Thoracic aorta (tissue), 2 donors: ENCODE results near the gene IL25. TPM values are rescaled to one million over a fixed set of nuclear protein-coding genes. Genes with fewer than 3 reads are reported as not detected.

ENCODE experiments used
- ATAC-seq: fragments of 150-250 bp; one replicate; pipeline ENCODE4 v1.8.0; 2017; ENCODE audit warnings: low read depth; ENCODE audit not compliant: insufficient number of reproducible peaks, low FRiP score
- DNase-seq: peaks from one replicate; pipeline ENCODE4 v3.0.0-alpha.2; 2020; ENCODE audit warnings: low spot score
- H3K27ac ChIP-seq, 2 donors: fragments of 200-600 bp; sonication (generic); 1 replicate in 1 of 2; 2 replicates in 1 of 2; pipeline ENCODE4 v1.5.1; 2016; ENCODE audit warnings: mild to moderate bottlenecking in 2 of 2, moderate library complexity in 2 of 2
- H3K27me3 ChIP-seq: fragments of 200-600 bp; sonication (generic); replicated peaks from 2 replicates; pipeline ENCODE4 v1.6.0; 2016; ENCODE audit warnings: mild to moderate bottlenecking; ENCODE audit not compliant: insufficient read depth
- H3K36me3 ChIP-seq: fragments of 200-600 bp; sonication (generic); one replicate; pipeline ENCODE4 v1.5.1; 2016
- H3K4me1 ChIP-seq, 2 donors: fragments of 200-600 bp; sonication (generic); 1 replicate in 1 of 2; 2 replicates in 1 of 2; pipeline versions ENCODE4 v1.5.1 to v1.6.0; 2016; ENCODE audit warnings: low read depth in 2 of 2, mild to moderate bottlenecking in 1 of 2; ENCODE audit not compliant: control insufficient read depth in 1 of 2
- H3K4me3 ChIP-seq: fragments of 200-600 bp; sonication (generic); 2 replicates; pipeline ENCODE4 v1.5.1; 2016; ENCODE audit warnings: mild to moderate bottlenecking
- H3K9me3 ChIP-seq: fragments of 200-600 bp; sonication (generic); 2 replicates; pipeline ENCODE4 v1.5.1; 2016
- total RNA-seq, 2 donors: library from RNA; depleted of rRNA; stranded (reverse); fragments of >200 nt; gene quantifications; one replicate each; pipeline versions ENCODE4 v1.1.0 to v1.2.3, GENCODE V29; 2016
- TF ChIP-seq, protein P1 (sequence below): fragments of 200-600 bp; sonication (generic); IDR thresholded peaks from one replicate; pipeline ENCODE4 v1.5.1; 2019; ENCODE audit warnings: antibody characterized with exemption

Gene IL25
- total RNA-seq, 2 donors from 2014 or later = not detected

DNA sequence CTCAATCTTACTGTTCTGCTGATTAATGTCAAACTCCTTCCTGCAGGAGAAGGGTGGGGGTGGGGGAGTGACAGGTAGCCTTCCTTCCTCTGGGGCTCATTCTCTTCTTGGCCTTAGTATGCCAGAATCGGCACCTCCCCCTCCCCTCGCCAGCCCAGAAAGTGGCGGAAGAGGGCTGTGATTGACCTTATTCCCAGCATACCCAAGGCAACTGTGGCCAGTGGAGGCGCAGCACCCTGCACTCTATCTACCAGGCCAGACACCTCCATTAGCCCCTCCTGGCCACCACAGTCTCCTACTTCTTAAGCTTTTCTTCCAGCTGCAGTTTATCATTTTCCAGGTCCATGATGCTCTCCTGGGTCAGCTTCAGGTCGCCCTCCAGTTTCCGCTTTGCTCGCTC is 20.0 kb downstream of the IL25 start:
- DNase-seq (no peak), ATAC-seq (no peak)
- TF ChIP-seq, protein P1, sequence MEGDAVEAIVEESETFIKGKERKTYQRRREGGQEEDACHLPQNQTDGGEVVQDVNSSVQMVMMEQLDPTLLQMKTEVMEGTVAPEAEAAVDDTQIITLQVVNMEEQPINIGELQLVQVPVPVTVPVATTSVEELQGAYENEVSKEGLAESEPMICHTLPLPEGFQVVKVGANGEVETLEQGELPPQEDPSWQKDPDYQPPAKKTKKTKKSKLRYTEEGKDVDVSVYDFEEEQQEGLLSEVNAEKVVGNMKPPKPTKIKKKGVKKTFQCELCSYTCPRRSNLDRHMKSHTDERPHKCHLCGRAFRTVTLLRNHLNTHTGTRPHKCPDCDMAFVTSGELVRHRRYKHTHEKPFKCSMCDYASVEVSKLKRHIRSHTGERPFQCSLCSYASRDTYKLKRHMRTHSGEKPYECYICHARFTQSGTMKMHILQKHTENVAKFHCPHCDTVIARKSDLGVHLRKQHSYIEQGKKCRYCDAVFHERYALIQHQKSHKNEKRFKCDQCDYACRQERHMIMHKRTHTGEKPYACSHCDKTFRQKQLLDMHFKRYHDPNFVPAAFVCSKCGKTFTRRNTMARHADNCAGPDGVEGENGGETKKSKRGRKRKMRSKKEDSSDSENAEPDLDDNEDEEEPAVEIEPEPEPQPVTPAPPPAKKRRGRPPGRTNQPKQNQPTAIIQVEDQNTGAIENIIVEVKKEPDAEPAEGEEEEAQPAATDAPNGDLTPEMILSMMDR = no peak
- no peaks in the 10 kb centered on the region for H3K9me3 ChIP-seq
- H3K4me1 ChIP-seq = no peaks in the 10 kb centered on the region
- no peak overlapping the region for H3K4me3 ChIP-seq
- H3K27ac ChIP-seq = no peak overlapping the region
- no peaks in the 10 kb centered on the region for H3K36me3 ChIP-seq
- H3K27me3 ChIP-seq = no peaks in the 10 kb centered on the region

DNA sequence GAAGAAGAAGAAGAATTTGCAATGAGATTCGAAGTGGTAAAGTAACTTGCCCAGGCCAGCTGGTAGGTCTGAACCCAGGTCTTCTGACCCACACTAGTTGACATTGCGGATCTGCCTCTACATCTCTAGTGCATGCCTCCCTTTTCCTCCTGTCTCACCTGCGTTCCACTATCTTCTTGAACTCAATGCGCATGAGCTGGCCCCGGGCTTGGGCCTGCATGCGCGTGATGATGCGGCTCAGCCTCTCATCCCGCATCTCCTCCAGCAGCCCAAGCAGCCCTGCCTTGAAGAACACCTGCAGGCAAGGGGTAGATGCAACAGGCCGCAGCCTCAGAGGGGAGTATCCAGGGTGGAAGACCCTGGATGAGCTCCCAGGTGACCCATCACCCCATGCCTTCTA is 23.5 kb downstream of the IL25 start:
- no peaks in the 10 kb centered on the region for H3K27me3 ChIP-seq
- H3K4me1 ChIP-seq = no peaks in the 10 kb centered on the region
- ATAC-seq (no peak), DNase-seq (no peak)
- no peaks in the 10 kb centered on the region for H3K36me3 ChIP-seq
- no peak overlapping the region for H3K27ac ChIP-seq
- H3K4me3 ChIP-seq = no peak overlapping the region
- TF ChIP-seq, protein P1 = no peak
- no peaks in the 10 kb centered on the region for H3K9me3 ChIP-seq

DNA sequence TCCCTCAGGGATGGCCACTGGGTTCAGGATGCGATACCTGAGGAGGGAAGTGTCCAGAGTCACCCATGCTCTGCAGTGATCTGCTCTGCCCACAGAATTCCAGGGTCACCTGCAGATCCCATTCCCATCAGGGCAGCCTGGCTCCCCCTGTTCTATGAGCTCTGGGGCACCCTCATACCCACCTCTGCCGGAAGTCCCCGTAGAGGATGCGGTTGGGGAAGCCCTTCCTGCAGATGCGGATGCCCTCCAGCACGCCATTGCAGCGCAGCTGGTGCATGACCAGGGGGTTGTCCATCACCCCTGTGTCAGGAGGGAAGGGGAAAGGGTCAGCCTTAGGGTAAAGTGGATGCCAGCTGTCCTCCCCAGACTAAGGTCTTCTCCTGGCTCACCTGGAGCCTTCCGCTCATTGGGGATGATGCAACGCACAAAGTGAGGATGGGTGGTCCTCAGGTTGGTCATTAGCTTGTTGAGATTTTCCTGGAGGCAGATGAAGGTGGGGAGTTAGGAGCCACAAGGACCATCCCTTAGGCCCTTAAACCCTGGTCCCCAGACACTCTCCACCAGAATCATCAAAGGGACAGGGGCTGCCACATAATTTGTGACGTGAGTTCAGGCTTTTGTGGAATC is 24.3 kb downstream of the IL25 start:
- DNase-seq = no peak
- H3K9me3 ChIP-seq = no peaks in the 10 kb centered on the region
- no peaks in the 10 kb centered on the region for H3K27me3 ChIP-seq
- TF ChIP-seq, protein P1 = no peak
- no peak overlapping the region for H3K27ac ChIP-seq
- H3K36me3 ChIP-seq = no peaks in the 10 kb centered on the region
- no peaks in the 10 kb centered on the region for H3K4me1 ChIP-seq
- no peak for ATAC-seq
- no peak overlapping the region for H3K4me3 ChIP-seq

DNA sequence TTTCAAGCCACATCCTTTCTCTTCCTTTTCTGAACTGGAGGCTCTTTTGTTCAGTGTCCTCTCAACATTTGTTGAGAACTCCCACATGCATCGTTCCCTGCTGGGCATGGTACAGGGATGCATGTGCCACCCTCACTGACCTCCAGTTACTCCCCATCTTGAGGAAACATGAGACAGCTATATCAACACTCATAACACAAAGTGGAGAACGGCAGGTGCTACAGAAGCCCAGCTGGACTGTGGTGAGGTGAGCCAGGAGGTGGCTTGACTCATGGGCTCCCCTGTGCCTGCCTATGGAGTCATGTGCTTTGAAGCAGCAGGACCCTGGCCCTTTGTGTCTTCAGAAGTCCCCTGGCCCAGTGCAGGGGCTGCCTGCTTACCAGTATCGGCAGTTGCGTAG is 25.7 kb downstream of the IL25 start:
- TF ChIP-seq, protein P1 = no peak
- H3K4me1 ChIP-seq = no peaks in the 10 kb centered on the region
- ATAC-seq (no peak), DNase-seq (no peak)
- no peaks in the 10 kb centered on the region for H3K27me3 ChIP-seq
- H3K36me3 ChIP-seq = no peaks in the 10 kb centered on the region
- no peak overlapping the region for H3K27ac ChIP-seq
- H3K4me3 ChIP-seq = no peak overlapping the region
- no peaks in the 10 kb centered on the region for H3K9me3 ChIP-seq

DNA sequence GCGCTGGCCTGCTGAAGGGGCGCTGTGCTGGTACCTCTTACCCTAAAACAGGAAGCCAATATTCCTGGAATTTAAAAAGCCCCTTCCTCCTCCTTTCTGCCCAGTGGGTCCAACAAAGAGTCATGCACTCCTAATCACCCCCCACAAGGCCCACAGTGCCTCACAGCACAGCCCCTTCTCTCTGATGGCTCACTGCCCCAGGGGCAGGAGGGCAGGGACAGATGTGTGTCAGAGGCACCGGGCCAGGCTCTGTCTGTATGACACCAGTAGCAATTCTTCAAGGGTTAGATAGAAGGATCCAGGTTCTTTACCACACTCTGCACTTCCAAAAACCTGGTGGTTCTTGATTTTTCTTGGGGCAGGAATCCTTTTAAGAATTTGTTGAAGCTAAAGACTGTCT is 26.5 kb downstream of the IL25 start:
- H3K27me3 ChIP-seq = no peaks in the 10 kb centered on the region
- TF ChIP-seq, protein P1 = no peak
- no peaks in the 10 kb centered on the region for H3K4me1 ChIP-seq
- DNase-seq = no peak
- no peaks in the 10 kb centered on the region for H3K36me3 ChIP-seq
- no peak overlapping the region for H3K4me3 ChIP-seq
- no peaks in the 10 kb centered on the region for H3K9me3 ChIP-seq
- no peak overlapping the region for H3K27ac ChIP-seq
- no peak for ATAC-seq
